Endodermal cell (in vitro differentiated cells): ENCODE results near the gene STARD13. TPM values are rescaled to one million over a fixed set of nuclear protein-coding genes. Genes with fewer than 3 reads are reported as not detected.

Experiments used
- DNase-seq: peaks from one replicate; pipeline ENCODE4 v3.0.0-alpha.2; 2017
- H3K27ac ChIP-seq: 2 replicates; pipeline ENCODE4 v1.5.1; 2013; ENCODE audit warnings: mild to moderate bottlenecking, low read depth, low read length, moderate library complexity
- H3K27me3 ChIP-seq: 2 replicates; pipeline ENCODE4 v1.6.1; 2013; ENCODE audit warnings: mild to moderate bottlenecking, low read length, moderate library complexity; ENCODE audit not compliant: insufficient read depth, control insufficient read depth, poor library complexity, severe bottlenecking
- H3K36me3 ChIP-seq: 2 replicates; pipeline ENCODE4 v1.7.0; 2013; ENCODE audit warnings: mild to moderate bottlenecking, low read length, moderate library complexity; ENCODE audit not compliant: control insufficient read depth, insufficient read depth
- H3K4me1 ChIP-seq: one replicate; pipeline ENCODE4 v1.7.0; 2013; ENCODE audit warnings: low read length; ENCODE audit not compliant: control insufficient read depth, insufficient read depth
- H3K4me3 ChIP-seq: 2 replicates; pipeline ENCODE4 v1.5.1; 2013; ENCODE audit warnings: mild to moderate bottlenecking, low read length, moderate library complexity
- H3K9ac ChIP-seq: 2 replicates; pipeline ENCODE4 v1.6.1; 2013; ENCODE audit warnings: mild to moderate bottlenecking, low read length, moderate library complexity; ENCODE audit not compliant: poor library complexity, severe bottlenecking; ENCODE audit errors: extremely low read depth
- H3K9me3 ChIP-seq: 2 replicates; pipeline ENCODE4 v1.6.1; 2013; ENCODE audit warnings: mild to moderate bottlenecking, low read length, moderate library complexity; ENCODE audit not compliant: control insufficient read depth
- H3K27ac Mint-ChIP-seq: 2 replicates; pipeline ENCODE4 v1.8.0; 2020; ENCODE audit warnings: mixed read lengths
- H3K27me3 Mint-ChIP-seq: 2 replicates; pipeline ENCODE4 v1.8.0; 2021; ENCODE audit warnings: mild to moderate bottlenecking, mixed read lengths; ENCODE audit not compliant: insufficient read depth
- H3K36me3 Mint-ChIP-seq: 2 replicates; pipeline ENCODE4 v1.8.0; 2020; ENCODE audit warnings: low read depth, mixed read lengths
- H3K4me1 Mint-ChIP-seq: 2 replicates; pipeline ENCODE4 v1.8.0; 2020; ENCODE audit warnings: mixed read lengths
- H3K4me3 Mint-ChIP-seq: 2 replicates; pipeline ENCODE4 v1.8.0; 2020; ENCODE audit warnings: mild to moderate bottlenecking, moderate library complexity, mixed read lengths
- H3K9me3 Mint-ChIP-seq: 2 replicates; pipeline ENCODE4 v1.8.0; 2020; ENCODE audit warnings: mild to moderate bottlenecking, mixed read lengths
- CTCF ChIP-seq: fragments of 200-600 bp; sonication (generic); conservative IDR thresholded peaks from 2 replicates; pipeline ENCODE4 v1.5.0; 2021; ENCODE audit warnings: antibody characterized with exemption, mild to moderate bottlenecking
- WGBS, 2 experiments: methylation state at CpG; one replicate each; pipeline versions ENCODE4 v1.1.5 to v1.1.7; 2013; ENCODE audit warnings: missing lambda C conversion rate in 2 of 2, mixed read lengths in 1 of 2; ENCODE audit not compliant: insufficient coverage in 1 of 2, insufficient read length in 1 of 2; 5-methylcytosine and 5-hydroxymethylcytosine counted together
- total RNA-seq, 2 donors: library from RNA; stranded (reverse); fragmentation: NEBNext Ultra II Directional in 1 of 2; extraction: Animal tissue kit (Norgen Biotek cat#: 25700) in 1 of 2; gene quantifications; 2 replicates in 1 of 2; 3 replicates in 1 of 2; pipeline ENCODE4 v1.2.1, GENCODE V29; 2021

Gene STARD13
- total RNA-seq, 2 donors from 2014 or later, result 2.5 to 3.7 TPM

GRCh38 chr13:33212396-33212795, 73.2 kb downstream of the STARD13 start:
- peaks cover 17% of the 10 kb centered on the region for H3K4me1 ChIP-seq
- H3K36me3 Mint-ChIP-seq, result no peaks in the 10 kb centered on the region
- WGBS, 2 experiments, result 92 to 100% methylated on average over 2 of the region's 3 CpGs
- no peaks in the 10 kb centered on the region for H3K9me3 ChIP-seq
- no peak overlapping the region for H3K4me3 ChIP-seq
- no peaks in the 10 kb centered on the region for H3K36me3 ChIP-seq
- H3K9me3 Mint-ChIP-seq, result no peaks in the 10 kb centered on the region
- no peaks in the 10 kb centered on the region for H3K27me3 Mint-ChIP-seq
- H3K27ac Mint-ChIP-seq, result no peak overlapping the region
- H3K27me3 ChIP-seq, result no peaks in the 10 kb centered on the region
- peaks cover 32% of the 10 kb centered on the region for H3K4me1 Mint-ChIP-seq
- no peak overlapping the region for H3K4me3 Mint-ChIP-seq
- no peak overlapping the region for H3K9ac ChIP-seq
- H3K27ac ChIP-seq, result no peak overlapping the region
- no peak for DNase-seq
- no peak for TF ChIP-seq CTCF

DNA sequence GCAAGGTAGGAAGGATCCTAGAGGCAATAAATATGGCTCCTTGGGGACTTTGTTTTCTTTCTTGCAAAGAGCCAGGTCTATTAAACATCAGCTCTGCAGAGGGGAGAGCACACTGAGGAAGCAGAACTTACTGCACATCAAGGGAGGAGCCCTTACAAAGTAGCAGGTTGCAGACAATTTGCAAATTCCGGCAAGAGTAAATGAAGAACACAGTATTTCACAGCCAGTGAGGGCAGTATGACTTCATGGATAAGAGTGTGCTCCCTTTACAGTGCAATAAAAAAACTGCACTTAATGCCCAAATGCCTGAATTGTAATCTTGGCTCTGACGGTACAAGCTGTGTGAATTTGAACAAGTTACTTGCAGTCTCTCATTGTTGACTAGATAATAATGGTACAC, 75.5 kb downstream of the STARD13 start:
- Histone ChIP-seq H3K4me1 (peaks cover 27% of the 10 kb centered on the region), H3K27ac (no peak overlapping the region), H3K9ac (no peak overlapping the region), H3K36me3 (no peaks in the 10 kb centered on the region), H3K9me3 (no peaks in the 10 kb centered on the region), H3K4me3 (no peak overlapping the region), H3K27me3 (no peaks in the 10 kb centered on the region)
- H3K27ac Mint-ChIP-seq, result no peak overlapping the region
- H3K9me3 Mint-ChIP-seq, result no peaks in the 10 kb centered on the region
- H3K27me3 Mint-ChIP-seq, result no peaks in the 10 kb centered on the region
- H3K4me3 Mint-ChIP-seq, result no peak overlapping the region
- no peak for TF ChIP-seq CTCF
- no peak for DNase-seq
- no peaks in the 10 kb centered on the region for H3K36me3 Mint-ChIP-seq
- peaks cover 49% of the 10 kb centered on the region for H3K4me1 Mint-ChIP-seq
- whole genome bisulfite sequencing, 2 experiments, result 92 to 93% methylated on average over 1 to 2 of the region's 2 CpGs

DNA sequence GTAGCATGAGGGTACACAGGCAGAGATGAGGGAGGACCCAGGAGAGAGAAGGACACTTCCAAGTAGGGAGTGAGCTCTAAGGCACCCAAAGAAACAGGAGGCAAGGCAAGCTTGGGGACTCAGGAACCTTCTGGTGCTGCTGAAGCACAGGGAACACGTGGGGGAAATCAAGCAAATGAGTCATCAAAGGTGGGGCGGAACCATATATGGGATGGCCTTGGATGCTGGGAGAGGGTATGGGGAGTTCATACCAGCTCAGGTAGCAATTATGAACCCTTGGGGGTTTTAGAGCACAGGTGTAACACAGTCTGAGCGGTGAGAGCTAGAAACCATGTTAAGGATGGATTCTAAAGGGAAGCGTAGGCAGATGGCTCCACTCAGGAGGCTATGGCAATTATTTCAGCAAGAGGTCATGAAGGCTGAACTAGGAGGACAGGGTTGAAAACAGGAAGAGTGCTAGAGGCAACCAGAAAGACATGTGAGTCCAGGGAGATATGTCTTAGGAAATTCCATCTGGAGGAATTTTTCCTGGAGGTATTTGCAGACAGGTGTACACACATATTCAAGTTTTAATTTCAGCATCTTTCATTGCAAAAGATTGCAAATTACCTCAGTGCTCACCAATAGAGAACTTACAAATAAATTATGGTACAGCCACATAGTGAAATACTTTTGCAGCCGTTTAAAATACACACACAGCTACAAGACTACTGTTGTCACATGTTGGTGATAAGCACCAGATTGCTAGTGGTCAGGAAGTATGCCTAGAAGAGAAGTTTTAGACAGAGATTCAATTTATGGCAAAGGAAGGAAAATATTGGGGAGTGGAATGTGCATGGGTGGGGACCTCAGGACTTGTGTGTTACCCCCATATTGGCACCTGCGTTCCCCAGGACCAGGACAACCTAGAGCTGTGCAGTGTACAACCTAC, 77.0 kb downstream of the STARD13 start:
- Histone ChIP-seq H3K9ac (no peak overlapping the region), H3K4me1 (peaks cover 18% of the 10 kb centered on the region), H3K27ac (no peak overlapping the region), H3K27me3 (no peaks in the 10 kb centered on the region), H3K9me3 (no peaks in the 10 kb centered on the region), H3K36me3 (no peaks in the 10 kb centered on the region), H3K4me3 (no peak overlapping the region)
- Mint-ChIP-seq H3K4me3 (no peak overlapping the region), H3K27me3 (no peaks in the 10 kb centered on the region), H3K27ac (no peak overlapping the region), H3K36me3 (no peaks in the 10 kb centered on the region), H3K4me1 (peaks cover 34% of the 10 kb centered on the region), H3K9me3 (no peaks in the 10 kb centered on the region)
- no peak for TF ChIP-seq CTCF
- no peak for DNase-seq
- 90 to 91% methylated on average over 5 to 6 of the region's 6 CpGs for WGBS, 2 experiments
